ENCODE results near the gene COG5.

COG5 gene

GRCh38 chr7:107467972-107468371, 95.7 kb downstream of the COG5 start:
- FAIRE-seq (no peak), DNase-seq (ENCODE audit: insufficient read length, low spot score) (no peak)

GRCh38 chr7:107464666-107465226, 99.0 kb downstream of the COG5 start:
- DNase-seq (ENCODE audit: insufficient read length, low spot score), result no peak
- FAIRE-seq, result no peak

GRCh38 chr7:107463139-107464078, 100.3 kb downstream of the COG5 start:
- FAIRE-seq, result peak; percentile 35

GRCh38 chr7:107461938-107462533, 101.7 kb downstream of the COG5 start:
- DNase-seq (ENCODE audit: insufficient read length, low spot score) (no peak), FAIRE-seq (no peak)

More at GRCh38 chr7:107463139-107464078, 100.3 kb downstream of the COG5 start:
- DNase-seq (ENCODE audit: insufficient read length, low spot score), result no peak

GRCh38 chr7:107453388-107453787, 110.3 kb downstream of the COG5 start:
- DNase-seq (ENCODE audit: insufficient read length, low spot score), result no peak
- FAIRE-seq, result peak; percentile 21

GRCh38 chr7:107450970-107451369, 112.8 kb downstream of the COG5 start:
- FAIRE-seq (no peak), DNase-seq (ENCODE audit: insufficient read length, low spot score) (no peak)

- DNase-seq (ENCODE audit: insufficient read length, low spot score), result no peak
- no peak for FAIRE-seq
Measured at GRCh38 chr7:107446988-107447387, 116.7 kb downstream of the COG5 start.

- no peak for FAIRE-seq
- no peak for DNase-seq (ENCODE audit: insufficient read length, low spot score)
Measured at GRCh38 chr7:107446531-107446930, 117.2 kb downstream of the COG5 start.

- DNase-seq (ENCODE audit: insufficient read length, low spot score), result no peak
- FAIRE-seq, result no peak
Measured at GRCh38 chr7:107442678-107443077, 121.0 kb downstream of the COG5 start.

- peak; percentile 18 for FAIRE-seq
Measured at GRCh38 chr7:107441581-107442422, 121.9 kb downstream of the COG5 start.

GRCh38 chr7:107439025-107439424, 124.7 kb downstream of the COG5 start:
- DNase-seq (ENCODE audit: insufficient read length, low spot score), result no peak
- FAIRE-seq, result no peak

More at GRCh38 chr7:107441581-107442422, 121.9 kb downstream of the COG5 start:
- no peak for DNase-seq (ENCODE audit: insufficient read length, low spot score)

- DNase-seq (ENCODE audit: insufficient read length, low spot score) (no peak), FAIRE-seq (no peak)
Measured at GRCh38 chr7:107435749-107436148, 128.0 kb downstream of the COG5 start.

GRCh38 chr7:107432261-107432660, 131.5 kb downstream of the COG5 start:
- DNase-seq (ENCODE audit: insufficient read length, low spot score) (no peak), FAIRE-seq (no peak)

GRCh38 chr7:107430057-107430456, 133.7 kb downstream of the COG5 start:
- FAIRE-seq (no peak), DNase-seq (ENCODE audit: insufficient read length, low spot score) (no peak)

GRCh38 chr7:107428642-107429041, 135.1 kb downstream of the COG5 start:
- FAIRE-seq, result no peak
- DNase-seq (ENCODE audit: insufficient read length, low spot score), result no peak

- FAIRE-seq (no peak), DNase-seq (ENCODE audit: insufficient read length, low spot score) (no peak)
Measured at GRCh38 chr7:107427462-107427861, 136.3 kb downstream of the COG5 start.

GRCh38 chr7:107414198-107414597, 149.5 kb downstream of the COG5 start:
- FAIRE-seq (no peak), DNase-seq (ENCODE audit: insufficient read length, low spot score) (no peak)

GRCh38 chr7:107408349-107408748, 155.4 kb downstream of the COG5 start:
- no peak for DNase-seq (ENCODE audit: insufficient read length, low spot score)
- FAIRE-seq, result no peak

GRCh38 chr7:107405559-107405958, 158.2 kb downstream of the COG5 start:
- DNase-seq (ENCODE audit: insufficient read length, low spot score) (no peak), FAIRE-seq (no peak)

- no peak for DNase-seq (ENCODE audit: insufficient read length, low spot score)
- no peak for FAIRE-seq
Measured at GRCh38 chr7:107404740-107405537, 158.8 kb downstream of the COG5 start.

All from GM19239 (cell line).